Endothelial cell of umbilical vein (primary cell): Measurements from ENCODE around the gene CD101.

ENCODE experiments used
- CTCF ChIP-seq, 2 donors: IDR thresholded peaks; 1 replicate in 1 of 2; 2 replicates in 1 of 2; pipeline ENCODE4 v1.5.1; 2011; ENCODE audit warnings: low read length in 2 of 2, mild to moderate bottlenecking in 2 of 2, moderate library complexity in 2 of 2, control low read depth in 1 of 2, inconsistent platforms in 1 of 2, low read depth in 1 of 2; ENCODE audit not compliant: insufficient read depth in 1 of 2; ENCODE audit errors: extremely low read depth in 1 of 2
- EZH2 ChIP-seq: IDR thresholded peaks from 2 replicates; pipeline ENCODE4 v1.6.1; 2012; ENCODE audit warnings: borderline replicate concordance, low read depth, mild to moderate bottlenecking, moderate library complexity, low read length, inconsistent platforms; ENCODE audit not compliant: severe bottlenecking
- MAX ChIP-seq: IDR thresholded peaks from 2 replicates; pipeline ENCODE4 v1.6.1; 2011; ENCODE audit not compliant: insufficient read depth, insufficient read length
- POLR2A ChIP-seq: IDR thresholded peaks from 2 replicates; pipeline ENCODE4 v1.6.1; 2012; ENCODE audit warnings: low read depth, mild to moderate bottlenecking, control low read depth, low read length

GRCh38 chr1:116962987-116963639 lies 38.4 kb upstream of the CD101 start:
- TF ChIP-seq CTCF (IDR thresholded peaks at IDR 0.05; ENCODE audit: extremely low read depth in 1 of 2, insufficient read depth in 1 of 2, low read depth in 1 of 2, low read length in 2 of 2) (no peak), EZH2 (no peak), POLR2A (no peak), MAX (no peak)
